ENCODE results near the gene DHX32. TPM values are rescaled to one million over a fixed set of nuclear protein-coding genes. Genes with fewer than 3 reads are reported as not detected.

The DHX32 gene
- total RNA-seq, 2 donors from 2014 or later: 25.1 to 44.5 TPM

DNA sequence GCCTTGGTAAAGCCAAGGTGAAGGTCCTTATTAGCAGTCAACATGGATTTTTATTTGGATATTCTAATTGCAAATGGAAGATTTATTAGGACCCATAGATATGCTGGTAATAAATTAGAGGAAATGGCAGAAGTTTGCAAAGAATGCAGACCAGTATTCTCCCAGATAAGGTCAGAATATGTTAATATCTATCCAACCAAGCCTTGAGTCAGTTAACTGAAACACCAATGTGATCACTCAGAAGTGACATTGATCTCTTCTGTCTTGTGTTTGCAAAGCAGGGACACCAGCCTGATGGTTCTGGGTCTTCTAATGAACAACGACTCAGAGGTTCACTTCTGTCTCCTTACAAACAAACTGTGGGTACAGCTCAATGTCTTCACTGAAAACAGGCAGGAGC lies 79.5 kb downstream of the DHX32 start:
- Histone ChIP-seq H3K4me1 (no peaks in the 10 kb centered on the region), H3K4me3 (no peak overlapping the region), H3K27ac (no peak overlapping the region), H3K9me3 (no peaks in the 10 kb centered on the region), H3K27me3 (no peaks in the 10 kb centered on the region), H3K36me3 (peaks cover 44% of the 10 kb centered on the region)
- no peak for DNase-seq (ENCODE audit: low spot score)
- no peak for TF ChIP-seq CTCF (IDR thresholded peaks at IDR 0.05)

- no peak overlapping the region for H3K27ac ChIP-seq
- H3K36me3 ChIP-seq: peaks cover 39% of the 10 kb centered on the region
- DNase-seq (ENCODE audit: low spot score): no peak
- H3K9me3 ChIP-seq: no peaks in the 10 kb centered on the region
- TF ChIP-seq CTCF (IDR thresholded peaks at IDR 0.05): no peak
- no peak overlapping the region for H3K4me3 ChIP-seq
- no peaks in the 10 kb centered on the region for H3K4me1 ChIP-seq
- H3K27me3 ChIP-seq: no peaks in the 10 kb centered on the region
Observed at GRCh38 chr10:125799451-125800182, 81.5 kb downstream of the DHX32 start.

- Histone ChIP-seq H3K4me1 (no peaks in the 10 kb centered on the region), H3K4me3 (no peak overlapping the region), H3K36me3 (peaks cover 54% of the 10 kb centered on the region), H3K27ac (no peak overlapping the region), H3K27me3 (no peaks in the 10 kb centered on the region), H3K9me3 (no peaks in the 10 kb centered on the region)
- TF ChIP-seq CTCF (IDR thresholded peaks at IDR 0.05): no peak
- no peak for DNase-seq (ENCODE audit: low spot score)
Observed at GRCh38 chr10:125797994-125798662, 83.0 kb downstream of the DHX32 start.

DNA sequence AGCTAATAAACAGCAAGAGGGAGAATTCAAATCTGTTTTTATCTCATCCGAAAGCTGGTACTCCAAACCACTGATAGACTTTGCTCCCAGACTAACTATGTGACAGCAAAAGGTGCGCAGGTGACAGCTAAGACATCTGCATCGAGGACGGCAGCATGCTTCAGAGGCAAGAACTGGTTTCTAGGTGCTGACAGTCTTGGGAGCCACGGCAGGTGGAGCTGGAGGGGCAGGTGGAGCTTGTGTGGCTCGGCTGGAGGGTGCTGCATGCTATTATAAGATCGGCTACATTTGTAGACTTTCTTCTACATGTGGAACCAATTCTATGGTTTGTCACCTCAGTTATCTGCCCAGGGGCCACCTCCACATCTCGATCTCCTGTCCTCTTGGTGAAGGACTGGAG lies 83.7 kb downstream of the DHX32 start:
- Histone ChIP-seq H3K27me3 (no peaks in the 10 kb centered on the region), H3K27ac (no peak overlapping the region), H3K4me3 (no peak overlapping the region), H3K9me3 (no peaks in the 10 kb centered on the region), H3K36me3 (peaks cover 56% of the 10 kb centered on the region), H3K4me1 (no peaks in the 10 kb centered on the region)
- TF ChIP-seq CTCF (IDR thresholded peaks at IDR 0.05): no peak
- DNase-seq (ENCODE audit: low spot score): no peak

GRCh38 chr10:125795637-125796190 lies 85.4 kb downstream of the DHX32 start:
- H3K9me3 ChIP-seq: no peaks in the 10 kb centered on the region
- peaks cover 54% of the 10 kb centered on the region for H3K36me3 ChIP-seq
- no peaks in the 10 kb centered on the region for H3K4me1 ChIP-seq
- no peaks in the 10 kb centered on the region for H3K27me3 ChIP-seq
- H3K27ac ChIP-seq: peak overlapping the region in 1 of 2 donors; percentile 28
- TF ChIP-seq CTCF (IDR thresholded peaks at IDR 0.05): no peak
- no peak for DNase-seq (ENCODE audit: low spot score)
- H3K4me3 ChIP-seq: no peak overlapping the region
